Activated CD4-positive, alpha-beta T cell treated with anti-CD3 and anti-CD28 coated beads for 48 hours (primary cell): Measurements from ENCODE around the gene ASTN2.

Experiments used
- DNase-seq: peaks from one replicate; pipeline ENCODE4 v3.0.0-alpha.2; 2020

ASTN2 gene

GRCh38 chr9:116430849-116431248 lies 984.0 kb downstream of the ASTN2 start:
- DNase-seq: no peak

GRCh38 chr9:116425244-116425643 lies 989.6 kb downstream of the ASTN2 start:
- no peak for DNase-seq

- DNase-seq: no peak
These were observed 991.7 kb downstream of the ASTN2 start for GRCh38 chr9:116423149-116423548.

- no peak for DNase-seq
These were observed 992.5 kb downstream of the ASTN2 start for GRCh38 chr9:116422119-116422979.

- no peak for DNase-seq
These were observed 993.8 kb downstream of the ASTN2 start for GRCh38 chr9:116420993-116421538.

GRCh38 chr9:116419181-116419580 lies 995.7 kb downstream of the ASTN2 start:
- DNase-seq: no peak

- no peak for DNase-seq
These were observed 997.4 kb downstream of the ASTN2 start for GRCh38 chr9:116417464-116417863.

- DNase-seq: no peak
These were observed 998.4 kb downstream of the ASTN2 start for GRCh38 chr9:116416421-116416820.

- DNase-seq: no peak
These were observed 1000.5 kb downstream of the ASTN2 start for GRCh38 chr9:116414374-116414773.

- DNase-seq: no peak
These were observed 1003.4 kb downstream of the ASTN2 start for GRCh38 chr9:116411506-116411905.

GRCh38 chr9:116409638-116410037 lies 1005.2 kb downstream of the ASTN2 start:
- DNase-seq: no peak

GRCh38 chr9:116409129-116409528 lies 1005.7 kb downstream of the ASTN2 start:
- DNase-seq: no peak

- DNase-seq: no peak
These were observed 1008.4 kb downstream of the ASTN2 start for GRCh38 chr9:116406469-116406868.

GRCh38 chr9:116405321-116405720 lies 1009.5 kb downstream of the ASTN2 start:
- no peak for DNase-seq

- no peak for DNase-seq
These were observed 1010.6 kb downstream of the ASTN2 start for GRCh38 chr9:116404228-116404627.

- DNase-seq: no peak
These were observed 1011.7 kb downstream of the ASTN2 start for GRCh38 chr9:116403171-116403570.

GRCh38 chr9:116395699-116396037 lies 1019.2 kb downstream of the ASTN2 start:
- DNase-seq: no peak

GRCh38 chr9:116394894-116395698 lies 1019.8 kb downstream of the ASTN2 start:
- DNase-seq: no peak

- no peak for DNase-seq
These were observed 1020.8 kb downstream of the ASTN2 start for GRCh38 chr9:116394070-116394469.

- no peak for DNase-seq
These were observed 1021.7 kb downstream of the ASTN2 start for GRCh38 chr9:116393198-116393597.

GRCh38 chr9:116391306-116391900 lies 1023.5 kb downstream of the ASTN2 start:
- DNase-seq: no peak

- DNase-seq: no peak
These were observed 1024.3 kb downstream of the ASTN2 start for GRCh38 chr9:116390303-116391228.
